Measurements from ENCODE around the gene PSME3IP1.

DNA sequence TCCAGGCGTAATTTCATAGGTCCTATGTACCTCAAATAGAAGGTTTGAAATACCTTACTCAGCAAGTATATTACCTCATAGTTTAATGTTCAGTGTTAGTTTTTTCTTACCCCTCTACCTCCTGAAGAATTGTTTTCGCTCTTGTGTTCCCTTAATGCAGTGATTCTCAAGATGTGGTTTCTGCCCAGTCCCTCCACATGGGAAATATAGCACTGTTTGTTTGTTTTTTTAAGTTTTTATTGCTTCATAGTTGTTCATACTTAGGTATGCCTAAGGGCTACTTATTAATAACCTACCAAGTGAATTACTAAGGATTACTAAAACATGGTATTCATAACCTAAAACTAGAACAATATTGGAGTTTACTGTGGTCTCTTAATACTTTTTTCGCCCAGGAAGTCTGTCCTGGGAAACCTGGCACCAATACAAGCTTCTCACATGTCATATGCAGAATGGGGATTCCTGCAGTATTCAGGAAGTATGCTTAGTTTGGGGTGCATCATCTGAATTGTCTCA lies 5.3 kb upstream of the PSME3IP1 start:
- TF ChIP-seq, protein P1, sequence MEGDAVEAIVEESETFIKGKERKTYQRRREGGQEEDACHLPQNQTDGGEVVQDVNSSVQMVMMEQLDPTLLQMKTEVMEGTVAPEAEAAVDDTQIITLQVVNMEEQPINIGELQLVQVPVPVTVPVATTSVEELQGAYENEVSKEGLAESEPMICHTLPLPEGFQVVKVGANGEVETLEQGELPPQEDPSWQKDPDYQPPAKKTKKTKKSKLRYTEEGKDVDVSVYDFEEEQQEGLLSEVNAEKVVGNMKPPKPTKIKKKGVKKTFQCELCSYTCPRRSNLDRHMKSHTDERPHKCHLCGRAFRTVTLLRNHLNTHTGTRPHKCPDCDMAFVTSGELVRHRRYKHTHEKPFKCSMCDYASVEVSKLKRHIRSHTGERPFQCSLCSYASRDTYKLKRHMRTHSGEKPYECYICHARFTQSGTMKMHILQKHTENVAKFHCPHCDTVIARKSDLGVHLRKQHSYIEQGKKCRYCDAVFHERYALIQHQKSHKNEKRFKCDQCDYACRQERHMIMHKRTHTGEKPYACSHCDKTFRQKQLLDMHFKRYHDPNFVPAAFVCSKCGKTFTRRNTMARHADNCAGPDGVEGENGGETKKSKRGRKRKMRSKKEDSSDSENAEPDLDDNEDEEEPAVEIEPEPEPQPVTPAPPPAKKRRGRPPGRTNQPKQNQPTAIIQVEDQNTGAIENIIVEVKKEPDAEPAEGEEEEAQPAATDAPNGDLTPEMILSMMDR (IDR thresholded peaks at IDR 0.05): no peak
- no peak for TF ChIP-seq POLR2A (IDR thresholded peaks at IDR 0.05)

All from adrenal gland (tissue), 5 donors.